OCI-LY1 (cell line): ENCODE data around the gene RIPOR2.

Experiments used
- EZH2 ChIP-seq: fragments of 200-600 bp; sonication (generic), shearing (Covaris generic); IDR thresholded peaks from 2 replicates; pipeline ENCODE4 v1.8.0; 2017; ENCODE audit warnings: borderline replicate concordance, mixed run types, mild to moderate bottlenecking, antibody characterized with exemption, low read length, moderate library complexity, mixed read lengths
- TF ChIP-seq, protein P1 (sequence below): fragments of 200-600 bp; sonication (generic), shearing (Covaris generic); IDR thresholded peaks from 2 replicates; pipeline ENCODE4 v1.5.1; 2017; ENCODE audit warnings: mild to moderate bottlenecking, antibody characterized with exemption, low read length, moderate library complexity, mixed read lengths

DNA sequence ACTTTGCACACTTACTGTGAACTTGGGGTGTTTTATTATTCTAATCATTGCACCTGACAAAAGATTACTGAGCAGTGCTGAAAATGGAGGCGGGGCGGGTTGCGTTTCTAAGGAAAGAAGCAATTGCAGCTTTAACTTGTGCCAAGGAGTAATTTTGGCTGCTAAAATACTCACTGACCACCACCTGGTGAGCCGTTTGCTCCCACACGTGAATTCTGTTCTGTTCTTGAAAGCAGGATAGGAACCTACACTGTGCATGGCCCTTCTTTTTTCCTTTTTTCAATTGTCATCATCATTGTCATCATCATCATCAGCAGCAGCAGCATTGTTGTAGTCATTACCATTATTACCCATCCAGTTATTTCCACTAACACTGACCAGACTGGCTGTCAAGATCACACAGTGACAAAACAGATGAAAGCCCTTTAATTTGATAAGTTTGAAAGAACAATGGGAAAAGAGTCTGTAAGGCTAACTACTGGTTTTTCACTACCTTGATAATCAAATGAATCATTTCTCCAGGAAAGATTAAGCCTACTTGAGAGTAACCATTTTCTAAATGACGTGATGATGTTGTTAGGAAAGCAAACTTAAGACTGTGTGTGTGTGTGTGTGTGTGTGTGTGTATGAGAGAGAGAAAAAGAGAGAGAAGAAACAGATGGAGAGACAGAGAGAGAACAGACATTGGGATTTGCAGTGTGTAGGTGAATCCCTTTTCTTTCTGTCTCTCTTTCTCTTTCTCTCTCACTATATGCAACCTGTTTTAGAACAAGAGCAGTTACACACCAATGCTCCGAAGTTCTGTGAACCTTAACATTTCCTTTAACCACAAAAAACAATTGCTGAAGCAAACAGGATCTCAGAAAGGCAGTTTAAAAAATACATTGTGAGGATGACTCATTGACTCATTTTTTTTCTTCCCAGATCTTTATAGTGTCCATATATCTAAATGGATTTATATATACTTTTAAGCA, 3.8 kb downstream of the RIPOR2 start:
- TF ChIP-seq, protein P1, sequence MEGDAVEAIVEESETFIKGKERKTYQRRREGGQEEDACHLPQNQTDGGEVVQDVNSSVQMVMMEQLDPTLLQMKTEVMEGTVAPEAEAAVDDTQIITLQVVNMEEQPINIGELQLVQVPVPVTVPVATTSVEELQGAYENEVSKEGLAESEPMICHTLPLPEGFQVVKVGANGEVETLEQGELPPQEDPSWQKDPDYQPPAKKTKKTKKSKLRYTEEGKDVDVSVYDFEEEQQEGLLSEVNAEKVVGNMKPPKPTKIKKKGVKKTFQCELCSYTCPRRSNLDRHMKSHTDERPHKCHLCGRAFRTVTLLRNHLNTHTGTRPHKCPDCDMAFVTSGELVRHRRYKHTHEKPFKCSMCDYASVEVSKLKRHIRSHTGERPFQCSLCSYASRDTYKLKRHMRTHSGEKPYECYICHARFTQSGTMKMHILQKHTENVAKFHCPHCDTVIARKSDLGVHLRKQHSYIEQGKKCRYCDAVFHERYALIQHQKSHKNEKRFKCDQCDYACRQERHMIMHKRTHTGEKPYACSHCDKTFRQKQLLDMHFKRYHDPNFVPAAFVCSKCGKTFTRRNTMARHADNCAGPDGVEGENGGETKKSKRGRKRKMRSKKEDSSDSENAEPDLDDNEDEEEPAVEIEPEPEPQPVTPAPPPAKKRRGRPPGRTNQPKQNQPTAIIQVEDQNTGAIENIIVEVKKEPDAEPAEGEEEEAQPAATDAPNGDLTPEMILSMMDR: no peak
- no peak for TF ChIP-seq EZH2
